GM12878 (cell line): ENCODE results near the gene B3GNT9. TPM values are rescaled to one million over a fixed set of nuclear protein-coding genes. Genes with fewer than 3 reads are reported as not detected.
A peak's percentile ranks its signal among the peaks of the same experiment; 100 is the strongest.

Experiments
- ATAC-seq: fragments of 200-7000 bp; cut with Tn5 transposase; 3 replicates; pipeline ENCODE4 v1.9.1; 2020; ENCODE audit warnings: mild to moderate bottlenecking, moderate library complexity
- BruUV-seq: library from RNA; stranded (reverse); fragments of 400-500 nt; replicated peaks from 2 replicates; lab custom pipeline; 2021; lab: Mats Ljungman, UMichigan
- CTCF ChIA-PET: fragments of 300-600 bp; sonication (Branson Sonifier 250); formaldehyde crosslinking; extraction: SDS; loops from one replicate; lab custom pipeline; 2021; ENCODE audit warnings: inconsistent platforms; lab: Yijun Ruan, JAX
- POLR2A ChIA-PET: fragments of 350-600 bp; formaldehyde crosslinking; extraction: SDS; loops from one replicate; lab custom pipeline; 2021; ENCODE audit warnings: inconsistent platforms; lab: Charles Lee
- RAD21 ChIA-PET: fragments of 300-600 bp; sonication (Branson Sonifier 250); formaldehyde crosslinking; loops from one replicate; lab custom pipeline; 2023; ENCODE audit warnings: antibody characterized with exemption; ENCODE audit not compliant: unreplicated experiment; lab: Charles Lee
- SMC1A ChIA-PET: fragments of 300-600 bp; sonication (Branson Sonifier 250); formaldehyde crosslinking; loops from one replicate; lab custom pipeline; 2023; ENCODE audit not compliant: unreplicated experiment, uncharacterized antibody; lab: Charles Lee
- DNase-seq: peaks from one replicate; pipeline ENCODE4 v3.0.0-alpha.2; 2011; ENCODE audit warnings: low read depth, low spot score
- FAIRE-seq: peaks from 3 replicates; lab custom pipeline; 2011; peaks lifted over from hg19 to GRCh38; lab: Jason Lieb, UNC
- H2AFZ ChIP-seq: 2 replicates; pipeline ENCODE4 v1.6.0; 2011; ENCODE audit warnings: low read depth, low read length, control low read depth; ENCODE audit not compliant: control insufficient read depth
- H3K27ac ChIP-seq: 2 replicates; pipeline ENCODE4 v1.5.1; 2011; ENCODE audit warnings: control low read depth; ENCODE audit not compliant: control insufficient read depth, insufficient read depth
- H3K27me3 ChIP-seq, 2 experiments: replicated peaks in 1 of 2; 2 replicates each; pipeline versions ENCODE4 v1.6.0 to v1.6.1; 2011; ENCODE audit warnings: low read length in 1 of 2; ENCODE audit not compliant: control insufficient read depth in 2 of 2, insufficient read depth in 2 of 2
- H3K36me3 ChIP-seq, 2 experiments: 2 replicates each; pipeline ENCODE4 v1.5.1; 2011; ENCODE audit warnings: low read length in 1 of 2; ENCODE audit not compliant: control insufficient read depth in 2 of 2, insufficient read depth in 2 of 2
- H3K4me1 ChIP-seq: 2 replicates; pipeline ENCODE4 v1.6.1; 2011; ENCODE audit warnings: mild to moderate bottlenecking, low read length, moderate library complexity, mixed read lengths; ENCODE audit not compliant: control insufficient read depth, insufficient read depth
- H3K4me2 ChIP-seq: 2 replicates; pipeline ENCODE4 v1.6.0; 2011; ENCODE audit warnings: control low read depth; ENCODE audit not compliant: control insufficient read depth, insufficient read depth
- H3K4me3 ChIP-seq: fragments of 200-600 bp; sonication (generic); 2 replicates; pipeline ENCODE4 v1.5.1; 2016
- H3K79me2 ChIP-seq: 2 replicates; pipeline ENCODE4 v1.6.0; 2011; ENCODE audit warnings: low read length; ENCODE audit not compliant: control insufficient read depth, insufficient read depth
- H3K9ac ChIP-seq: 2 replicates; pipeline ENCODE4 v1.8.0; 2011; ENCODE audit warnings: low read length, control low read depth, mixed read lengths; ENCODE audit not compliant: control insufficient read depth, insufficient read depth
- H3K9me3 ChIP-seq: replicated peaks from 3 replicates; pipeline ENCODE4 v1.5.1; 2011; ENCODE audit warnings: mild to moderate bottlenecking, low read length; ENCODE audit not compliant: control insufficient read depth, insufficient read depth
- H4K20me1 ChIP-seq: 2 replicates; pipeline ENCODE4 v1.6.0; 2011; ENCODE audit not compliant: control insufficient read depth, insufficient read depth
- SMARCA5 ChIP-seq: fragments of 450-650 bp; IDR thresholded peaks from 2 replicates; pipeline ENCODE4 v1.6.1; 2017; ENCODE audit warnings: mild to moderate bottlenecking
- SUZ12 ChIP-seq: fragments of 200-600 bp; sonication (generic); IDR thresholded peaks from one replicate; pipeline ENCODE4 v1.6.1; 2018; ENCODE audit warnings: antibody characterized with exemption, mild to moderate bottlenecking; ENCODE audit not compliant: unreplicated experiment
- YY1 ChIP-seq: IDR thresholded peaks from 2 replicates; pipeline ENCODE4 v1.6.1; 2011; ENCODE audit warnings: low read depth, mild to moderate bottlenecking, low read length
- ZNF274 ChIP-seq: IDR thresholded peaks from one replicate; pipeline ENCODE4 v1.8.0; 2011; ENCODE audit not compliant: insufficient read length, insufficient read depth
- WGBS: methylation state at CpG from one replicate; pipeline ENCODE4 v1.1.6; 2016; ENCODE audit warnings: low lambda C conversion rate; ENCODE audit not compliant: insufficient replicate concordance, insufficient coverage; ENCODE audit errors: missing lambda C conversion rate; 5-methylcytosine and 5-hydroxymethylcytosine counted together
- in situ Hi-C: fragments of 300-500 bp; cut with MboI; formaldehyde crosslinking; loops from 9 replicates; pipeline ENCODE4 v1.14.3; 2018; ENCODE audit warnings: mixed read lengths
- intact Hi-C: fragments of 100-400 bp; cut with micrococcal nuclease; formaldehyde crosslinking; loops from one replicate; pipeline ENCODE4 v1.14.2; 2022; ENCODE audit not compliant: unreplicated experiment
- polyA plus RNA-seq, 11 experiments: library from polyadenylated mRNA; depleted of rRNA in 4 of 11; unstranded in 6 of 11; stranded (reverse) in 5 of 11; fragments of >200 nt; fragmentation: Nextera tagmentation in 4 of 11; fragmentation: Illumina TruSeq in 1 of 11; extraction: Ambion mirVana in 4 of 11; extraction: Trizol in 1 of 11; gene quantifications; 1 replicate in 1 of 11; 2 replicates in 10 of 11; pipeline versions ENCODE4 v1.2.1 to v1.2.3, GENCODE V29; 2011 to 2016; ENCODE audit warnings: inconsistent platforms in 2 of 11, missing spikeins in 2 of 11, low read depth in 1 of 11
- total RNA-seq, 4 experiments: library from RNA; depleted of rRNA in 3 of 4; stranded (reverse); fragments of >200 nt in 3 of 4; fragmentation: Illumina TruSeq in 1 of 4; extraction: Trizol in 1 of 4; gene quantifications; 2 replicates each; pipeline versions ENCODE4 v1.2.1 to v1.2.3, GENCODE V29; 2013 to 2021

Gene B3GNT9
- total and polyA plus RNA-seq, 10 of the 15 experiments (the other 5 are each of a cell fraction or from before 2014, with no cell fraction given) = 0.08 to 5.0 (median 1.9) TPM

GRCh38 chr16:67174706-67175231, 24.0 kb upstream of the B3GNT9 start:
- BruUV-seq = no TSS peak
- Histone ChIP-seq H2AFZ (peak overlapping the region; percentile 63; the same call in 1 of the 2 replicates), H4K20me1 (no peaks in the 10 kb centered on the region; the same call in 1 of the 2 replicates), H3K4me1 (peaks cover 38% of the 10 kb centered on the region), H3K79me2 (no peaks in the 10 kb centered on the region), H3K27me3 (no peaks in the 10 kb centered on the region), H3K4me3 (peak overlapping the region; percentile 55; the same call in 1 of the 2 replicates), H3K9me3 (no peaks in the 10 kb centered on the region), H3K36me3 (no peaks in the 10 kb centered on the region), H3K9ac (no peak overlapping the region), H3K27ac (no peak overlapping the region), H3K4me2 (peak overlapping the region; percentile 99)
- in situ Hi-C loops (no loop called here), intact Hi-C loops (no loop called here)
- WGBS = 52% methylated on average over 31 of the region's 31 CpGs
- TF ChIP-seq YY1 = no peak
- TF ChIP-seq ZNF274 = no peak
- no peak for TF ChIP-seq SUZ12
- TF ChIP-seq SMARCA5 = 0 out of 2 replicates have a peak, but pooled peaks have one; percentile 27
- ChIA-PET CTCF (interaction anchor here (0.8 to 5.3 kb wide), 11 partner anchors 11 to 223 kb away, joined by 3 to 36 read pairs (median 3); partner anchors contain the start of genes FBXL8 and TRADD), RAD21 (interaction anchor here (1.1 to 2.7 kb wide), 6 partner anchors 11 to 157 kb away, joined by 4 to 8 read pairs (median 6); partner anchors contain the start of genes FBXL8 and TRADD), SMC1A (interaction anchor here (1.3 to 2.4 kb wide), 4 partner anchors 11 to 157 kb away, joined by 4 to 9 read pairs (median 6); no protein-coding TSS in a partner anchor), POLR2A (interaction anchor here (1.0 to 10.9 kb wide), 6 partner anchors 8 to 75 kb away, joined by 3 to 137 read pairs (median 4); partner anchors contain the start of genes E2F4, FBXL8, HSF4 and TRADD)
- FAIRE-seq (no peak), DNase-seq (no peak), ATAC-seq (no peak)
